ENCODE data around the gene TM4SF5.

TM4SF5 gene

DNA sequence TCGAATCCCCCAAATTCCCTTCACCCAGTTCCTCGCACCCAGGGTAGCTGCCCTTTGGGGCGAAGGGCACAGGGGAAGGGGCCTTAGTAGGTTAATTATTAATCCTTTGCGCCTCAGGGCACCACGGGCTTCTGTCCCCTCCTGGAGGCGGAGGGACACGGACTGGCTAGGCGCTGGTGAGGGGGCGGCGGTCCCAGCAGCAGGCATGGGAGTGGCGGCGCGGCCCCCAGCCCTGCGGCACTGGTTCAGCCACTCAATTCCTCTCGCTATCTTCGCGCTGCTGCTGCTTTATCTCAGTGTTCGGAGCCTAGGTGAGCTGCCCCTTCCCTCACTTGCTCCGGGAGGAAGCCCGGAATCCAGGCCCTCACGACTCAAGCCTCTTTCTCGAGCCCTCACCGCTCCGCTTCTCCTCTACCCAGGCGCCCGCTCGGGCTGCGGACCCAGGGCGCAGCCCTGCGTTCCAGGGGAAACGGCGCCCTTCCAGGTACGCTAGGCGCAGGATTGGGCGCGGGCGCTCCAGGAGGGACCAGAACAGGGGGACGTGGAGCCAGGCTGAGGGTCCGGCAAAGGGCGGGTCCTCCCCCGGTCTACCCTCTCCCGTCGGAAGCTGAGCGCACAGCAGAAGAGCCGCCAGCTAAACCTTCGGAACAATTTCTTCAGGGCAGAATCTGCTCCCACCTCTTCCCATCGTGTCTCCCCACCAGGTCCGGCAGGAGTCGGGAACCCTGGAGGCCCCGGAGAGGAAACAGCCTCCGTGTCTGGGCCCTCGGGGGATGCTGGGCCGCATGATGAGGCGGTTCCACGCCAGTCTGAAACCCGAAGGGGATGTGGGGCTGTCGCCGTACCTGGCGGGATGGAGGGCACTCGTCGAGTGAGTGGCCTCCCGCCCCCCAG is 17.4 kb downstream of the TM4SF5 start, which contains the start of gene GLTPD2:
GLTPD2 (plus strand) TSS at position 158 of the 894 bp plus-strand sequence; CDS start at position 206, 48 bp downstream.
- in situ Hi-C loops (cut with HindIII; ENCODE audit: low sequenced_read_pairs): no loop called here

DNA sequence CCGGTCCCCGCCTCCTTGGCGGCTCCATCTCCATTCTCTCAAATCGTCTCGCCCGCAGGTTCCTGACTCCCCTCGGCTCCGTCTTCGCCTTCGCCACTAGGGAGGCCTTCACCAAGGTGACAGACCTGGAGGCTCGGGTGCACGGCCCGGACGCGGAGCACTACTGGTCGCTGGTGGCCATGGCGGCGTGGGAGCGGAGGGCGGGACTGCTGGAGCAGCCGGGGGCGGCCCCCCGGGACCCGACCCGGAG is 17.9 kb downstream of the TM4SF5 start:
- in situ Hi-C loops (cut with HindIII; ENCODE audit: low sequenced_read_pairs): no loop called here

DNA sequence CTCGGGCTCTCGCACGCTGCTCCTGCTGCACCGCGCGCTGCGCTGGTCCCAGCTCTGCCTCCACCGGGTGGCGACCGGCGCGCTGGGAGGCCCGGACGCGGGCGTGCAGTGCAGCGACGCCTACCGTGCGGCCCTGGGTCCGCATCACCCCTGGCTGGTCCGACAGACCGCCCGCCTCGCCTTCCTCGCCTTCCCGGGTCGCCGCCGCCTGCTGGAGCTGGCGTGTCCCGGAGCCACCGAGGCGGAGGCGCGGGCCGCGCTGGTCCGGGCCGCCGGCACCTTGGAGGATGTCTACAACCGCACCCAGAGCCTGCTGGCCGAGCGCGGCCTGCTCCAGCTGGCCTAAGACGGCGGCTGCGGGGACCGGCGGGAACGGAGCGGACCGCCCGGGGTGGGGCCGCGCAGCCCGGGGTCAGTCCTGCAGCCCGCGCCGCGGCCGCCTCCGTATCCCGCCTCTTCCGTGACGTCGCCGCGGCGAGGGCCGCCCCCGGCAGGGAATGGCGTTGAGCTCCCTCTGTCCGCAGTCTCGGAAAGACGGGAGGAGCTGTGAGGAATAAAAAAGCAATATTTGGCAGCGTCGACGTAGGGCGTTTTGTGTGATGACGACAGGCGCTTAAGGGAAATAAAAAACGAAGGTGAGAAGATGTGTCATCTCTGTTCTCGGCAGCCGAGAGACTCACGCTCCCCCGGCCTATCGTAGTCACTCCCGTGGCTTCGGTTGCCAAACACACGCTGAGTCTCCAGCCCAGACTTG is 18.4 kb downstream of the TM4SF5 start:
- in situ Hi-C loops (cut with HindIII; ENCODE audit: low sequenced_read_pairs): no loop called here

DNA sequence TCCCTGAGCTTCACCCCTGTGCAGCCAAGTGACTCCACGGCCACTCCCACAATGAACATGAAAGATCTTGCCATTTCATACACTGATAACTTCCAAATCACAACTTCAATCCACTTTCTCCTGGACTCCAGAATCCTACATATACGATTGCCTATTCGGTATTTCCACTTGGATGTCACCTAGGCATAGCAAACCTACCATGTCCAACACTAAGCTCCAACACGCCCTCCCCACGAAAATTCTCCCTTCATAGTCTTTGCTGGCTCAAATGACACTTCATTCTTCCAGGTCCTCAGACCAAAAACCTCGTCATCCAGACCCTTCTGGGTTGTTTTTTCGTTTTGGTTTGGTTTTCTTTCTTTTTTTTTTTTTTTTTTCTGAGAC is 19.0 kb downstream of the TM4SF5 start:
- in situ Hi-C loops (cut with HindIII; ENCODE audit: low sequenced_read_pairs): no loop called here

DNA sequence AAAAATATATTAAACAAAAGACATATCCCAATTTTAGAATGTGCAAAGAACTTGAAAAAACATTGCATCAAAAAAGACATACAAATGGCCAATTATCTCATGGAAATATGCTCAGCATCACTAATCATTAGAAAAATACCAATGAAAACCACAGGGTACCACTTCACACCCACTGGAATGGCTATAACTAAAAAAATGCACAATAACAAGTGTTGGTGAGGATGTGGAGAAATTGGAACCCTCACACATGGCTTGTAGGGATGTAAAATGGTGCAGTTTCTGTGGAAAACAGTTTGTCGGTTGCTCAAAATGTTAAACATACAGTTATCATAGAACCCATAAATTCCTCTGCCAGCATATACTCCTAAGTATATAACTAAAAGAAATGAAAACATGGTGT is 23.5 kb downstream of the TM4SF5 start:
- in situ Hi-C loops (cut with HindIII; ENCODE audit: low sequenced_read_pairs): no loop called here

DNA sequence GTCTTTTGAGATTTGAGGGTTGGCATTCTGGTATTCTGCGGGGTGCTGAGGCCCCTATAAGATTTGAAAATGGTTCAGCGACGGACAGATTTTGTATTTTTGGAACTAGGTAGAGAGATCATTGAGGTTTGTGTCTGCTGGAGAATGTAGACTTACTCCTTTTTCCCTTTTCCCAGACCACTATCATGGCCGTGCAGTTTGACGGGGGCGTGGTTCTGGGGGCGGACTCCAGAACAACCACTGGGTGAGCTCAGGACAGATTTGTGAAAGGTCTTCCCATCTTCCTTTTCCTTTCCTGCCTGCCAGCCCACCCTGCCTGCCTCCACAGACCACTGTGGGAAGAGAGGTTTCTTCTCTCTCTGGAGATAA is 24.9 kb downstream of the TM4SF5 start:
- in situ Hi-C loops (cut with HindIII; ENCODE audit: low sequenced_read_pairs): no loop called here

DNA sequence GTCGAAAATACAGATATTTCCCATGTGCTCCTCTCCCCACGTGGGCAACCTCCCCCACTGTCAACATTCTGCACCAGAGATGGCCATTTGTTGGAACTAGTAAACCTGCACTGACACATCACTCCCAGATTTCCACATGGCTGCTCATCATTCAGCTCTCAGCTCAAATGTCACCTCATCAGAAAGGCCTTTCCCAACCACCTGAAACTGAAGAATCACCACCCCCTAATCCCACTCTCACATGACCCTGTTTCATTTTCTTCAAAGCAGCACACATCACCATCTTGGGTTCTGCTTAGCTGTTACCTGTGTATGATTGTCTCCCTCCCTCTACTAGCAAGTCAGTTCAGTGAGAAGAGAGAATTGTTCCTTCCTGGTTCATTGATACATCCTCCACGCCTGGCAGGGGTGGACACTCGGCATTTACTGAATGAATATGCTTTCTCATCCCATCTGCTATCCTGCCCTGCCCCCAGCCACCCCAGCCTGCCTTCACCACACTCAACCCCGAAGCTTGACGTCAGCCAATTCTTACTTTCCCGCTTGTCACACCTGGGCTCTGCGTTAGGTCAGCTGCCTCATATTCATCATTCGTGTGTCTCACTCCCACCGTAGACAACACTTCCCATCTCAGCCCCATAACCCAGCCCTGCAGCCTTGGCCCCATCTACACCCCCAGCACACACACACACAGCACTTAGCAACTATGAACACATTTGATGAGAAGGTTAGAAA is 28.9 kb downstream of the TM4SF5 start:
- in situ Hi-C loops (cut with HindIII; ENCODE audit: low sequenced_read_pairs): no loop called here

DNA sequence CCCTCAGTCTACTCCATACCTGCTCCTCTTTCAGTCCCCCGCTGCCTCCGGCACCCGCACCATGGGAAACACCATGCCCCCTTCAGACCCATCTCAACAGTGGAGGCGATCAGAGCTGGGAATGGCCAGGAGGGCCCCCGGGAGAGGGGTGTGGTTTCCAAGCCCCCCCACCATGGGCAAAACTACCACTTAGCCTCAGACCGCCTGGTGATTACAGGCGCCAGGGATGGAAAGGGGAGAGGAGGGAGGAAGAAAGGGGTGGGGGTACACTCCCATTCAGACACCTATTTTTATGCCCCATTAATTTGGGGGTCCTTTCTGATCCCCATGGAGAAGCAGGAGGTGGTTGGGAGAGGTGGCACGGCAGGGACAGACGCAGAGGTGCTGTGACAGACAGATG is 30.5 kb downstream of the TM4SF5 start, which contains the start of gene C17orf114:
C17orf114 (minus strand) TSS at position 101 of the 400 bp plus-strand sequence.
- in situ Hi-C loops (cut with HindIII; ENCODE audit: low sequenced_read_pairs): no loop called here

DNA sequence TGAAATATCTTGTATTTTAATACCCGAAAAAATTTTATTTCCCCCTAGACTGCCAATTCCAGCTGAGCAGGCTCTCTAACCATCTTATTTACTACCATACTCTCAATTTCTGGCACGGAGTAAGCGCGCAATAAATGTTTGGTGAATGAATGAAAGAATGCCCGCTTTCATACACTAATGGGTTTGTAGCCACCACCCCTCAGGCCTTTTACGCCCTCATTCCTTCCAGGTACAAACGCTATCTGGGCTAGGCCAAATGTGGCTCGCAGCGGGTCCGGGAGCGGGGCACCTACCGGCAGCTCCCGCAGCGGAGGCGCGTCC is 34.7 kb downstream of the TM4SF5 start:
- in situ Hi-C loops (cut with HindIII; ENCODE audit: low sequenced_read_pairs): no loop called here

DNA sequence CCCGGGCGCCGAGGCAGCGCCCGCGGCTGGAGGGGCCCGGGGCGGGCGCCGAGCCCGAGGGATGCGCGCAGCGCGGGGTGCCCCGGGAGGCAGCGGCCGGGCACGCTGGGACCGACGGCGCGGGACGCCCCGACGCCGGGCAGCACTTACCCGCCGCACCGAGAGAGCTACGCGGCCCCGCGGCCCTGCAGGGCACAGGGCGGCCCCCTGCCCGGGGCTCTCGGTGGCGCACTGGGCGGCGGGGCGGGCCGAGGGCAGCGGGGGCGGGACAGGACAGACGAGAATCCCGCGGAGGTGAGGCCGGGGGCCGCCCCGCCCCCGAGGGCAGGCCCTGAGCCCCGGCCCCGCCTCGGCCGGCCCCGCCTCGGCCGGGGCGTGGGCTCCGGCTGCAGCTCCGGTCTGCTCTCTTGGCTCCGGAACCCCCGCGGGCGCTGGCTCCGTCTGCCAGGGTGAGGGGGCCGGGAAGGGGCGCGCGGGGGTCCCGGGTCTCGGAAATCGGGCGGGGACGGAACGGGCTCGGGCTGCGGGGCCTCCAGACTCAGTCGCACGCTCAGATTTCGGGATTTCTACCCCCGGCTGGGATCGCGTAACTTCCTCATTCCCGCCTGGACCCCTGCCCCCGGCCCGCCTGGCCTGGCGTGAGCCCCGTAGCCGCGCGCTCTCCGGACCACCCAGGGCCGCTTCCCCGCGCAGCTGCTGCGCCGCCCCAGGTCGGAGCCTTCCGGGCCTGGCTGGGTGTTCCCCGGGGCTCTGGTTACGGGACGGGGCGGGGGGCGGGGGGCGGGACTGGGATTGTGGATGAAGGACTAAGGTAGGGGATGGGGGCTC is 35.3 kb downstream of the TM4SF5 start, which contains the start of gene PLD2:
PLD2 (plus strand) TSS at position 376 of the 828 bp plus-strand sequence. CDS start 621 bp downstream, outside the sequence.
- in situ Hi-C loops (cut with HindIII; ENCODE audit: low sequenced_read_pairs): no loop called here

DNA sequence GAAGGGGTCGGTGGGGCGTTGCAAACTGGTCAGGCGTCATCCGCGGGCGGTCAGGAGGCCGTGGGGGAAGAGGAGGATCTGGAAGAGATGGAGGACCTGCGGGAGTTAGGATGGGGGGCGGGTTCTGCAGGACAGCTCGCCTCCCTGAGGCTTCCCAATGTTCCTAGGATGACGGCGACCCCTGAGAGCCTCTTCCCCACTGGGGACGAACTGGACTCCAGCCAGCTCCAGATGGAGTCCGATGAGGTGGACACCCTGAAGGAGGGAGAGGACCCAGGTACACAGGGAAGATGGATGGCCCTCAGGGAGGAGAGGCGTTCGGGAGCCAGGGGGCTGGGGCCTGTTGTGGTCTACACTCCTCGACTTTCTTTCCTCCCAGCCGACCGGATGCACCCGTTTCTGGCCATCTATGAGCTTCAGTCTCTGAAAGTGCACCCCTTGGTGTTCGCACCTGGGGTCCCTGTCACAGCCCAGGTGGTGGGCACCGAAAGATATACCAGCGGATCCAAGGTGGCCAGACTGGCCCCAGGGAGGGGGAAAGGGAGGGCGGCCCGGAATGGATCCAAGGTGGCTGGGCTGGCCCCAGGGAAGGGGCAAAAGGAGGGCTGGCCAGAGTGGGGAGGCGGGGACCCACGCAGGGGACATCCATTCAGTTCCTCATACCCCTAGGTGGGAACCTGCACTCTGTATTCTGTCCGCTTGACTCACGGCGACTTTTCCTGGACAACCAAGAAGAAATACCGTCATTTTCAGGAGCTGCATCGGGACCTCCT is 36.1 kb downstream of the TM4SF5 start:
- in situ Hi-C loops (cut with HindIII; ENCODE audit: low sequenced_read_pairs): no loop called here

DNA sequence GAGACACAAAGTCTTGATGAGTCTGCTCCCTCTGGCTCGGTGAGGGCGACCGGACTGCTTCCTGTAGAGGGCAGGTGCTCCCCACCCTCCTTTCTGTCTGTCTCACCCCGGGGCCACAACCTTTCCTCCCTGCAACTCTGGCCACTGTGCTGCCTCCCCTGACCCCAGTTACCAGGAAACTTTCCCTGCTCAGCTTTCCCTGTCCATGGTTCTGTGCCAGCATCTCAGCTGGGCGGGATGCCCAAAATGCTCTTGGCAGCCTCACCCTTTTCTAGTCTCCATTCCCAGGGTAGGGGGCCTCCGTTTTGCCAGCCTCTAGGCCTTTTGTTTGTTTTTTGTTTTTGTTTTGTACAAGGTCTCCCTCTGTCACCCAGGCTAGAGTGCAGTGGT is 36.7 kb downstream of the TM4SF5 start:
- in situ Hi-C loops (cut with HindIII; ENCODE audit: low sequenced_read_pairs): no loop called here

DNA sequence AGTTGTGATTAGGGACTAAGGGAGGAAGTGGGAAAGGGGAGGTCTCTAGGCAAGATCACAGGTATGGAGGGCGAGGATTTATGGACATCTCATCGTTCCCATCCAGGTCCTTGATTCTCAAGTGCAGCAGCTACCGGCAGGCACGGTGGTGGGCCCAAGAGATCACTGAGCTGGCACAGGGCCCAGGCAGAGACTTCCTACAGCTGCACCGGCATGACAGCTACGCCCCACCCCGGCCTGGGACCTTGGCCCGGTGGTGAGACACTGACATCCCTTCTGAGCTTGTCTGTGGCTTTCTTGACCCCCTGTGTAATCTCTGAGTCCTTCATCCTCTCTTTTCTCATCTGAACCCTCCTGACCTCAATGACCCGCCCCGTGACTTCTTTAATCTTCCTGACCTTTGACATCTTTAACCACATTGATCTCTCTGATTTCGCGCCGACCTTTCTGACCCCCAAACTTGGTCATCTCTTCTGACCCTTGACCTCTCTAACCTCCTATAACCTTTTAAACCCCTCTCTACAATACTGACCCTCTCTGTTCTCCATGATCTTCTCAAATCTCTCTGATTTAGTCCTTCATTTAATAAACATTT is 39.1 kb downstream of the TM4SF5 start:
- in situ Hi-C loops (cut with HindIII; ENCODE audit: low sequenced_read_pairs): no loop called here

DNA sequence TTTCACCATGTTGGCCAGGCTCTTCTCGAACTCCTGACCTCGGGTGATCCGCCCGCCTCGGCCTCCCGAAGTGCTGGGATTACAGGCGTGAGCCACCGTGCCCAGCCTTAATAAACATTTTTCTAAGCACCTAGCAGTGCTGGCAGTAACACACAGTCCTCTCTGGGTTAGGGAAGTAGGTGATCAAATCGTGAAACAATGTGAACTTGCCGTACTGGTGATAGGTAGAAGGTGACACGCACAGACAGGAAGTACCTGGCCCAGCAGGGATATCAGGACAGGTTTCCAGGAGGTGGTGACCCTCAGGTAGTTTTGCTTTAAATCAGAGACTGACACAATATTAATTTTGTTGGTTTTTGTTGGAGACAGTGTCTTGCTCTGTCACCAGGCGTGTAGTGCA is 39.8 kb downstream of the TM4SF5 start:
- in situ Hi-C loops (cut with HindIII; ENCODE audit: low sequenced_read_pairs): no loop called here

DNA sequence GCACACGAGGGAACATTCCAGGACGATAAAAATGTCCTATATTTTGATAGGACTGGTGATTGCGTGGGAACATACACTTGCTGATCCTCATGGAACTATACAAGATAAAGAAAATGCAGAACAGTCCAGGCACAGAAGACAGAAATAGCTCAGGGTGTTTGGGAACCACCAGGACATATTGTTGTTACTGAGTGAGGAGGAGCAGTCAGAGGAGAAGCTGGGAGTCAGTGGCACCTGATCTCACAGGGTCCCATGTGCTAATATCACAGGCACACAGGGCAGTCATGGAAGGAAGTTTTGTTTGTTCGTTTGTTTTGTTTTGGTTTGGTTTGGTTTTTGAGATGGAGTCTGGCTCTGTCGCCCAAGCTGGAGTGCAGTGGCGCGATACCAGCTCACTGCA is 41.0 kb downstream of the TM4SF5 start:
- in situ Hi-C loops (cut with HindIII; ENCODE audit: low sequenced_read_pairs): no loop called here

DNA sequence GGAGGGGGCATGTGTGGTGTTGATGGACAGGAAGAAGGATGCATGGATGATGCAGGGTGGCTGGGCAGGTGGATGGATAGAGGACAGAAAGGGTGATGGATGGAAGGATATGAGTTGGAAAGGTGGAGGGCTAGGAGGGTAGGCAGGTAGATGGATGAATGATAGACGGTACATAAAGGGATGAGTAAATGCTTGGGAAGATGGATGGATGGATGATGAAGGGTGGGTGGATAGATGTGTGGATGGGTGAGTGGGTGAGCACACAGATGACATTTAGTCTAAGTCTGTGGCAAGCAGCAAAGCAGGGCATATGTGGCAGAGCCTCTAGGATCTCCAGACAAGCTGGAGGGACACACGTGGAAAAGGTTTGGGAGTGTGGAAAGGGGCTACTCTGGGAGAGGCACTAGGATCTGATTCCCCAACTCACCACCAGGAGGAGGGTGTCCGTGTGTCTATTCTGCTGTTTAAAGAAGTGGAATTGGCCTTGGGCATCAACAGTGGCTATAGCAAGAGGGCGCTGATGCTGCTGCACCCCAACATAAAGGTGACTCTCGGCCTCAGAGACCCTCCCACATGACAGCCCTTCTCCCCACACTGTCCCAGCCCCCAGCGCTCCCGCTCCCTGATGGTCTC is 43.5 kb downstream of the TM4SF5 start:
- in situ Hi-C loops (cut with HindIII; ENCODE audit: low sequenced_read_pairs): no loop called here

DNA sequence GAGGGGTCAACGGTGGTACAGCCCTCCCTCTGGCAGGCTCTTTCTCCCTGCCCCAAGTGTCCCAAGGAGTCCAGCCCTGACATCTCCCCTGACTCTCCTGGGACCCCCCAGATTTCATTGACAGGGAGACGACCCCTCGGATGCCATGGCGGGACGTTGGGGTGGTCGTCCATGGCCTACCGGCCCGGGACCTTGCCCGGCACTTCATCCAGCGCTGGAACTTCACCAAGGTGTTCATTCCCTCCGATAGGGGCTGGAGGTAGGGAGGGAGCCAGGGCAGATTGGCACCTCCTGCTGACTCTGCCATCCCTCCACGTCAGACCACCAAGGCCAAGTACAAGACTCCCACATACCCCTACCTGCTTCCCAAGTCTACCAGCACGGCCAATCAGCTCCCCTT is 45.1 kb downstream of the TM4SF5 start:
- in situ Hi-C loops (cut with HindIII; ENCODE audit: low sequenced_read_pairs): no loop called here

DNA sequence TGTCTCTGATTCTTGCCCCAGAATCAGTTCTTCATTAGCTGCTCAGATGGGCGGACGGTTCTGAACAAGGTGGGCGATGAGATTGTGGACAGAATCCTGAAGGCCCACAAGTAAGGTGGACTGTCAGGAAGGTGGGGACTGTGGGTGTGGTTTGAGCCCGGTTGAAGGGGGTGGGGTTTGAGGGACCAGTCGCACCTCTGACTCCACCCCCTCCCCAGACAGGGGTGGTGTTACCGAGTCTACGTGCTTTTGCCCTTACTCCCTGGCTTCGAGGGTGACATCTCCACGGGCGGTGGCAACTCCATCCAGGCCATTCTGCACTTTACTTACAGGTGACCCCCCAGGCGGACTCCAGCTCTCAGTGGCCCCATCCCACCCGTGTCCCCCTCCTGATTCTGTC is 46.6 kb downstream of the TM4SF5 start:
- in situ Hi-C loops (cut with HindIII; ENCODE audit: low sequenced_read_pairs): no loop called here

DNA sequence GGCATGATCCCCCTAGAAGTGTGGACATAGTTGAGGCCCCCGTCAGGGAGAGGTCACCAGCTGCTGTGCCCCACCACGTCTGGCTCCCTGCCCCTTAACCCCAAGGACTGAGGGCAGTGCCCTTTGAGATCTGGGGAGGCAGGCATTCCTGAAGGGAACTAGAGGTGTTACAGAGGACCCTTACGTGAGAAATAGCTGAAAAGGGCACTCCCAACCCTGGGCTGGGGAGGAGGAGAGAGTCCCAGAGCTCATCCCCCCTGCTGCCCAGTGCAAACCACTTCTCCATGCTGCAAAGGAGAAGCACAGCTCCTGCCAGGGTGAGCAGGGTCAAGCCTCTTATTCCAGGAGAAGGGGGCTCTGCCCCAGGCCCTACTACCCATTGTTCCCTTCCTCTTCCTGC is 51.1 kb downstream of the TM4SF5 start:
- in situ Hi-C loops (cut with HindIII; ENCODE audit: low sequenced_read_pairs): no loop called here
